ENCODE measurements around the gene CIPC. TPM values are rescaled to one million over a fixed set of nuclear protein-coding genes. Genes with fewer than 3 reads are reported as not detected.

Gene CIPC
- total and polyA plus RNA-seq, 2 of the 13 experiments (the other 11 are each of a cell fraction or from before 2014, with no cell fraction given) = 7.6 to 13.9 TPM

DNA sequence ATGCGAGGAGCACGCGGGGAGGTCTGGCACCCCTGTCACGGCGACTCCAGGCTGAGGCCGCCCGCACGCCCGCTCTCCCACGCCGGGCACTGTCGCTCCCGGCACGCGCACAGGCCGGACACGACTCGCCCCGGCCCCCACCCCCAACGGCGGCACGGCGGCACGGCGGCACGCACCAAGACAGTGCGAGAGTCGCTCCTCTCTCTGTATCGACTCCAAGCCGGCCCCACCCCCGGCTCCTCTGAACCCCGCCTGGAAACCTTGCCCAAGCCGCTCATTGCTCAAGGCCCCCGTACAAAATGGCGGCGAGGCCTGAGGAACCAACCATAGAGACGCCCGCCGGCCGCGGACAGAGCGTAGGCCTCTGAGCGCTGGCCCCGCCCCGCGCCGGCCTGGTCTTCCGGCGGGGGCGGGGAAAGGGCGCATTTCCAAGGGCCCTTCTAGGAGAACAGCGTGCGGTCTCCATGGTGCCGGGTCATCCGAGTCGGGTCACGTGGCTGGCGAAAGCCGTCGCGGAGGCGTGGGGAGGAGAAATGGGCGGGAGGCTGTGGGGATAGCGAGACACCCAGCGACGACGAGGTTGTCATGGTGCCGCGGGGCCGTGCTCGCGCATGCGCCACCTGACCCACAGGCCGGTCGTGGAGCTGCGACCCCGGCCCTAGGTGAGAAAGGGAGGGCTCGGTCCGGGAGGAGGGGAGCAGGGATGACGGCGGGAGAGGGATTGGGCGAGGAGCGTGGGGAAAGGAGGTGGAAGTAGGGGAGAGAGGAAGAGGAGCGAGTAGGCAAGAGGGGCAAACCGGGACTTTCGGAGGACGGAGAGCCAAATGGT is at the start of gene CIPC (continued):
- TF ChIP-seq MTERF4 (CRISPR knock-in tag; IDR thresholded peaks at IDR 0.05) = no peak; the same call in none of the 2 replicates
- TF ChIP-seq, protein P1, sequence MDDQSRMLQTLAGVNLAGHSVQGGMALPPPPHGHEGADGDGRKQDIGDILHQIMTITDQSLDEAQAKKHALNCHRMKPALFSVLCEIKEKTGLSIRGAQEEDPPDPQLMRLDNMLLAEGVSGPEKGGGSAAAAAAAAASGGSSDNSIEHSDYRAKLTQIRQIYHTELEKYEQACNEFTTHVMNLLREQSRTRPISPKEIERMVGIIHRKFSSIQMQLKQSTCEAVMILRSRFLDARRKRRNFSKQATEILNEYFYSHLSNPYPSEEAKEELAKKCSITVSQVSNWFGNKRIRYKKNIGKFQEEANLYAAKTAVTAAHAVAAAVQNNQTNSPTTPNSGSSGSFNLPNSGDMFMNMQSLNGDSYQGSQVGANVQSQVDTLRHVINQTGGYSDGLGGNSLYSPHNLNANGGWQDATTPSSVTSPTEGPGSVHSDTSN (CRISPR knock-in tag; IDR thresholded peaks at IDR 0.05; ENCODE audit: borderline replicate concordance) = no peak
- TF ChIP-seq HMGA1 (CRISPR knock-in tag; conservative IDR thresholded peaks at IDR 0.05) = no peak
- no peak for TF ChIP-seq NFIC (IDR thresholded peaks at IDR 0.05; ENCODE audit: low read length)
- no peak for TF ChIP-seq PLRG1 (conservative IDR thresholded peaks at IDR 0.05)
- TF ChIP-seq TAF1 (CRISPR knock-in tag; IDR thresholded peaks at IDR 0.05) = peak; percentile 63
- no peak for TF ChIP-seq RCOR2 (CRISPR knock-in tag; IDR thresholded peaks at IDR 0.05)
- no peak for TF ChIP-seq ZKSCAN8 (CRISPR knock-in tag; IDR thresholded peaks at IDR 0.05; ENCODE audit: borderline replicate concordance)
- no peak for TF ChIP-seq REXO4 (CRISPR knock-in tag; IDR thresholded peaks at IDR 0.05; ENCODE audit: borderline replicate concordance)
- TF ChIP-seq MAX (IDR thresholded peaks at IDR 0.05) = peak; percentile 88
- TF ChIP-seq ZNF354B (CRISPR knock-in tag; IDR thresholded peaks at IDR 0.05) = no peak
- peak; percentile 77; the same call in 1 of the 2 replicates for TF ChIP-seq ZFX (CRISPR knock-in tag; IDR thresholded peaks at IDR 0.05; ENCODE audit: low read depth)
- no peak for TF ChIP-seq PRDM10 (CRISPR knock-in tag; IDR thresholded peaks at IDR 0.05; ENCODE audit: low read depth)
- TF ChIP-seq EP300 (IDR thresholded peaks at IDR 0.05; ENCODE audit: low read depth in 2 of 2, low read length in 2 of 2) = peak; percentile 25 to 43; a peak in 1 of 4 replicates
- no peak for TF ChIP-seq EP300 (CRISPR knock-in tag; IDR thresholded peaks at IDR 0.05; ENCODE audit: borderline replicate concordance)
- no peak; the same call in 1 of the 2 replicates for TF ChIP-seq ZBTB21 (CRISPR knock-in tag; IDR thresholded peaks at IDR 0.05)
- TF ChIP-seq, protein P2, sequence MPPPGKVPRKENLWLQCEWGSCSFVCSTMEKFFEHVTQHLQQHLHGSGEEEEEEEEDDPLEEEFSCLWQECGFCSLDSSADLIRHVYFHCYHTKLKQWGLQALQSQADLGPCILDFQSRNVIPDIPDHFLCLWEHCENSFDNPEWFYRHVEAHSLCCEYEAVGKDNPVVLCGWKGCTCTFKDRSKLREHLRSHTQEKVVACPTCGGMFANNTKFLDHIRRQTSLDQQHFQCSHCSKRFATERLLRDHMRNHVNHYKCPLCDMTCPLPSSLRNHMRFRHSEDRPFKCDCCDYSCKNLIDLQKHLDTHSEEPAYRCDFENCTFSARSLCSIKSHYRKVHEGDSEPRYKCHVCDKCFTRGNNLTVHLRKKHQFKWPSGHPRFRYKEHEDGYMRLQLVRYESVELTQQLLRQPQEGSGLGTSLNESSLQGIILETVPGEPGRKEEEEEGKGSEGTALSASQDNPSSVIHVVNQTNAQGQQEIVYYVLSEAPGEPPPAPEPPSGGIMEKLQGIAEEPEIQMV (CRISPR knock-in tag; IDR thresholded peaks at IDR 0.05; ENCODE audit: low read depth) = peak; percentile 25; the same call in 1 of the 2 replicates
- no peak; the same call in 1 of the 2 replicates for TF ChIP-seq ZBTB7A (CRISPR knock-in tag; IDR thresholded peaks at IDR 0.05)
- no peak; the same call in none of the 2 replicates for TF ChIP-seq ZNF770 (CRISPR knock-in tag; IDR thresholded peaks at IDR 0.05)
